GM23338 (cell line): ENCODE data around the gene SPECC1. TPM values are rescaled to one million over a fixed set of nuclear protein-coding genes. Genes with fewer than 3 reads are reported as not detected.

Source experiments
- ATAC-seq: fragments of 200-7000 bp; cut with Tn5 transposase; 3 replicates; pipeline ENCODE4 v1.9.1; 2020
- DNase-seq: peaks from one replicate; pipeline ENCODE4 v3.0.0-alpha.2; 2015; ENCODE audit warnings: low spot score
- H2AFZ ChIP-seq: fragments of 200-600 bp; sonication (generic); 2 replicates; pipeline ENCODE4 v1.8.0; 2016; ENCODE audit warnings: antibody characterized with exemption, mild to moderate bottlenecking, moderate library complexity
- H3F3A ChIP-seq: fragments of 200-600 bp; sonication (generic); replicated peaks from 2 replicates; pipeline ENCODE4 v1.8.0; 2017; ENCODE audit warnings: antibody characterized with exemption, mixed run types, low read depth
- H3K27ac ChIP-seq: fragments of 200-600 bp; sonication (generic); 2 replicates; pipeline ENCODE4 v1.6.1; 2016; ENCODE audit warnings: low read depth
- H3K27me3 ChIP-seq: fragments of 200-600 bp; sonication (generic); 2 replicates; pipeline ENCODE4 v1.8.0; 2016; ENCODE audit warnings: mild to moderate bottlenecking, mixed run types, moderate library complexity; ENCODE audit not compliant: insufficient read depth
- H3K36me3 ChIP-seq: fragments of 200-600 bp; sonication (generic); 2 replicates; pipeline ENCODE4 v1.8.0; 2016; ENCODE audit warnings: mild to moderate bottlenecking; ENCODE audit not compliant: insufficient read depth
- H3K4me1 ChIP-seq: fragments of 200-600 bp; sonication (generic); 2 replicates; pipeline ENCODE4 v1.8.0; 2016; ENCODE audit warnings: mild to moderate bottlenecking, moderate library complexity; ENCODE audit not compliant: insufficient read depth
- H3K4me2 ChIP-seq: fragments of 200-600 bp; sonication (generic); 2 replicates; pipeline ENCODE4 v1.7.1; 2017; ENCODE audit warnings: mixed run types
- H3K4me3 ChIP-seq: fragments of 200-600 bp; sonication (generic); 2 replicates; pipeline ENCODE4 v1.6.1; 2016; ENCODE audit warnings: mixed run types
- H3K79me2 ChIP-seq: fragments of 200-600 bp; sonication (generic); replicated peaks from 2 replicates; pipeline ENCODE4 v1.8.0; 2017; ENCODE audit warnings: mild to moderate bottlenecking; ENCODE audit not compliant: insufficient read depth
- H3K9me2 ChIP-seq: fragments of 200-600 bp; sonication (generic); 2 replicates; pipeline ENCODE4 v1.8.0; 2017; ENCODE audit not compliant: insufficient read depth
- H4K20me1 ChIP-seq: fragments of 200-600 bp; sonication (generic); replicated peaks from 2 replicates; pipeline ENCODE4 v1.8.0; 2017; ENCODE audit warnings: mild to moderate bottlenecking; ENCODE audit not compliant: insufficient read depth
- H3K27ac Mint-ChIP-seq: 2 replicates; pipeline ENCODE4 v1.8.0; 2020; ENCODE audit warnings: inconsistent platforms, mild to moderate bottlenecking, moderate library complexity, mixed read lengths
- H3K27me3 Mint-ChIP-seq: 3 replicates; pipeline ENCODE4 v1.8.0; 2022; ENCODE audit warnings: low read depth, mild to moderate bottlenecking, moderate library complexity, mixed read lengths, inconsistent platforms; ENCODE audit not compliant: insufficient read depth, poor library complexity
- H3K36me3 Mint-ChIP-seq: 3 replicates; pipeline ENCODE4 v1.8.0; 2021; ENCODE audit warnings: low read depth, mild to moderate bottlenecking, inconsistent platforms, moderate library complexity, mixed read lengths
- H3K4me1 Mint-ChIP-seq: 3 replicates; pipeline ENCODE4 v1.8.0; 2020; ENCODE audit warnings: mild to moderate bottlenecking, inconsistent platforms, mixed read lengths
- H3K4me3 Mint-ChIP-seq: 3 replicates; pipeline ENCODE4 v1.8.0; 2021; ENCODE audit warnings: moderate library complexity, mild to moderate bottlenecking, inconsistent platforms, mixed read lengths
- H3K9me3 Mint-ChIP-seq: 3 replicates; pipeline ENCODE4 v1.8.0; 2020; ENCODE audit warnings: moderate library complexity, mild to moderate bottlenecking, inconsistent platforms, mixed read lengths
- CREB1 ChIP-seq: fragments of 250-450 bp; sonication (Bioruptor Pico); IDR thresholded peaks from 2 replicates; pipeline ENCODE4 v1.5.0; 2020; ENCODE audit warnings: low read depth, mild to moderate bottlenecking, moderate library complexity
- CTCF ChIP-seq, 2 experiments: fragments of 200-600 bp in 1 of 2; sonication (generic) in 1 of 2; conservative IDR thresholded peaks; 2 replicates each; pipeline versions ENCODE4 v1.5.1 to v1.6.1; 2016 to 2017; ENCODE audit warnings: antibody characterized with exemption in 2 of 2, low read depth in 2 of 2, mild to moderate bottlenecking in 2 of 2, moderate library complexity in 1 of 2
- ETS1 ChIP-seq: IDR thresholded peaks from 2 replicates; pipeline ENCODE4 v1.6.1; 2016; ENCODE audit warnings: antibody characterized with exemption
- EZH2phosphoT487 ChIP-seq: fragments of 200-600 bp; sonication (generic); IDR thresholded peaks from one replicate; pipeline ENCODE4 v1.8.1; 2018; ENCODE audit warnings: antibody characterized with exemption; ENCODE audit not compliant: unreplicated experiment
- JUNB ChIP-seq: IDR thresholded peaks from one replicate; pipeline ENCODE4 v1.6.1; 2016; ENCODE audit warnings: antibody characterized with exemption; ENCODE audit not compliant: unreplicated experiment
- NANOG ChIP-seq: IDR thresholded peaks from 2 replicates; pipeline ENCODE4 v1.6.1; 2016; ENCODE audit warnings: antibody characterized with exemption, borderline replicate concordance
- POLR2AphosphoS5 ChIP-seq: IDR thresholded peaks from 2 replicates; pipeline ENCODE4 v1.6.1; 2016; ENCODE audit warnings: antibody characterized with exemption, low read depth
- STAT1 ChIP-seq: IDR thresholded peaks from one replicate; pipeline ENCODE4 v1.6.1; 2016; ENCODE audit warnings: antibody characterized with exemption; ENCODE audit not compliant: unreplicated experiment
- ZNF114 ChIP-seq: fragments of 250-450 bp; sonication (Bioruptor Pico); IDR thresholded peaks from 2 replicates; pipeline ENCODE4 v1.5.0; 2020; ENCODE audit warnings: mild to moderate bottlenecking, moderate library complexity
- ZNF331 ChIP-seq: fragments of 250-450 bp; sonication (Bioruptor Pico); IDR thresholded peaks from 2 replicates; pipeline ENCODE4 v1.5.0; 2020; ENCODE audit warnings: low read depth, mild to moderate bottlenecking, moderate library complexity
- ZNF462 ChIP-seq: fragments of 250-450 bp; sonication (Bioruptor Pico); IDR thresholded peaks from 2 replicates; pipeline ENCODE4 v1.5.0; 2020; ENCODE audit warnings: mild to moderate bottlenecking, moderate library complexity
- polyA plus RNA-seq: library from polyadenylated mRNA; unstranded; fragments of >200 nt; fragmentation: Nextera tagmentation; extraction: Ambion mirVana; gene quantifications from 2 replicates; pipeline ENCODE4 v1.2.1, GENCODE V29; 2016
- total RNA-seq: library from RNA; depleted of rRNA; stranded (reverse); fragments of >200 nt; shearing (Covaris generic); gene quantifications from 2 replicates; pipeline ENCODE4 v1.2.3, GENCODE V29; 2014

The SPECC1 gene
- total and polyA plus RNA-seq, 2 experiments from 2014 or later = 42.6 to 101 TPM

DNA sequence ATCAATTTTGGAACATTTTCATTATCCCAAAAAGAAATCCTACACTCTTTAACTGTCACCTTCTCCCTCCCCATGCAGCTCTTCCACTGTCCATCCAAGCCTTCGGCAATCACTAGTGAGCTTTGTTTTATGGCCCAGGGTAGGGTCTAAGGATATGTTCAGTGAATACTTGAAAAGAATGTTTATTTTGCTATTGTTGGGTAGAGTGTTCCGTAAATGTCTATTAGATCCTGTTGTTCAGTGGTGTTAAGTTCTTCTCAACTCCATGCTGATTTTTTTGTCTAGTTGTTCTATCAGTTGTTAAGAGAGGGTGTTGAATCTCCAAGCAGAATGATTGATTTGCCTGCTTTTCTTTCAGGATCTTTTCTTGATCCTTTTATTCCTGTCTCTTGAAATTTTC lies 29.9 kb downstream of the SPECC1 start (continued):
- no peak for TF ChIP-seq CTCF (conservative IDR thresholded peaks at IDR 0.05; ENCODE audit: low read depth in 2 of 2)
- TF ChIP-seq ZNF114 (CRISPR knock-in tag) = no peak

GRCh38 chr17:20040216-20040615 lies 31.1 kb downstream of the SPECC1 start:
- Mint-ChIP-seq H3K27ac (no peak overlapping the region), H3K27me3 (no peaks in the 10 kb centered on the region), H3K4me3 (no peak overlapping the region), H3K36me3 (no peaks in the 10 kb centered on the region), H3K9me3 (no peaks in the 10 kb centered on the region), H3K4me1 (no peaks in the 10 kb centered on the region)
- DNase-seq (no peak), ATAC-seq (no peak)
- no peaks in the 10 kb centered on the region for H3K36me3 ChIP-seq
- H3F3A ChIP-seq = no peaks in the 10 kb centered on the region
- H3K79me2 ChIP-seq = no peaks in the 10 kb centered on the region
- H3K4me1 ChIP-seq = no peaks in the 10 kb centered on the region
- no peak overlapping the region for H3K27ac ChIP-seq
- TF ChIP-seq EZH2phosphoT487 = no peak
- TF ChIP-seq JUNB = no peak
- TF ChIP-seq ZNF462 (CRISPR knock-in tag) = no peak
- TF ChIP-seq STAT1 = no peak
- TF ChIP-seq CREB1 (CRISPR knock-in tag) = no peak
- TF ChIP-seq ETS1 = no peak
- no peak for TF ChIP-seq CTCF (conservative IDR thresholded peaks at IDR 0.05; ENCODE audit: low read depth in 2 of 2)
- TF ChIP-seq ZNF331 (CRISPR knock-in tag) = no peak
- no peak for TF ChIP-seq POLR2AphosphoS5
- TF ChIP-seq ZNF114 (CRISPR knock-in tag) = no peak
- TF ChIP-seq NANOG = no peak
- H3K27me3 ChIP-seq = no peaks in the 10 kb centered on the region
- H3K4me2 ChIP-seq = no peak overlapping the region
- no peaks in the 10 kb centered on the region; the same call in 1 of the 2 replicates for H3K9me2 ChIP-seq
- no peak overlapping the region for H2AFZ ChIP-seq
- H4K20me1 ChIP-seq = no peaks in the 10 kb centered on the region
- no peak overlapping the region for H3K4me3 ChIP-seq
